ES-I3 (cell line): ENCODE data around the gene ZIC2.
"Not testable (repeated sequence)": the region's sequence is repeated elsewhere in the genome, so short reads cannot be mapped to it uniquely, and the experiment has no call there.

Source experiments
- H3K36me3 ChIP-seq: 2 replicates; pipeline ENCODE4 v1.6.1; 2013; ENCODE audit warnings: mild to moderate bottlenecking, low read length, control low read depth, moderate library complexity; ENCODE audit not compliant: insufficient read depth
- H3K4me1 ChIP-seq: 2 replicates; pipeline ENCODE4 v1.6.1; 2013; ENCODE audit warnings: mild to moderate bottlenecking, control low read depth, low read length; ENCODE audit not compliant: insufficient read depth
- H3K9ac ChIP-seq: 2 replicates; pipeline ENCODE4 v1.6.1; 2013; ENCODE audit warnings: low read depth, mild to moderate bottlenecking, low read length, moderate library complexity
- H3K9me3 ChIP-seq: 2 replicates; pipeline ENCODE4 v1.6.1; 2013; ENCODE audit warnings: mild to moderate bottlenecking, low read length, moderate library complexity; ENCODE audit not compliant: control insufficient read depth, insufficient read depth

Gene ZIC2

DNA sequence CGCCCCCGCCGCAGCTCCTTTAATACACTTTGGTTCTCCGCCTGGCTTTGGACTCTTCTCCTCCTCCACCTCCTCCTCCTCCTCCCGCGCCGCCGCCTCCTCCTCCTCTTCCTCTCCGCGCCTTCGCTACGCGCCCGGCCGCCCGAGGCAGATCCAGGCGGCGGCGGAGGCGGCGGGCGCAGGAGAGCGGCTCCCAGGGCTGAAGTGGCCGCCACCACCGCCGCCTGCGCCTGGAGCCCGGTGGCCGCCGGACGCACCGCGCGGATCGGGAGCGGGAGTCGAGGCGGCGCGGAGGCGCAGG, at the start of gene ZIC2:
Gene ZIC2 (plus strand): TSS at position 50 of the 301 bp plus-strand sequence. CDS start 281 bp downstream, outside the sequence.
- peaks cover 14% of the 10 kb centered on the region for H3K4me1 ChIP-seq
- no peaks in the 10 kb centered on the region for H3K36me3 ChIP-seq
- H3K9ac ChIP-seq = peak within 1 kb of the TSS; percentile 80

DNA sequence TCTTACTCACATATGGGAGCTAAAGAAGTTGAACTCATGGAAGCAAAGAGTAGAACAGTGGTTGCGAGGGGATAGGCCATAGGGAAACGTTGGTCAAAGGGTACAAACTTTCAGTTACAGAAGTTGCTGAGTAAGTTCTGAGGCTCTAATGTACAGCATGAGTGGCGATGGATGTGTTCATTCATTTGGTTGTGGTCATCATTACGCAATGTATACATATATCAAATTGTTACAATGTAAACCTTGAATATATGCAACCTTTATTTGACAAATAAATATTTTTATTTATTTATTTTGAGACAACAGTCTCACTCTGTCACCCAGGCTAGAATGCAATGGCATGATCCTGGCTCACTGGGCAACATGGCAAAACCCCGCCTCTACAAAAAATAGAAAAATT, 48.7 kb upstream of the ZIC2 start:
- Histone ChIP-seq H3K9me3 (no peaks in the 10 kb centered on the region), H3K9ac (no peak overlapping the region), H3K36me3 (no peaks in the 10 kb centered on the region), H3K4me1 (0 out of 2 replicates have a peak, but pooled peaks cover 3% of the 10 kb centered on the region)

More for the DNA sequence above, at the start of gene ZIC2:
- H3K9me3 ChIP-seq = no peaks in the 10 kb centered on the region

DNA sequence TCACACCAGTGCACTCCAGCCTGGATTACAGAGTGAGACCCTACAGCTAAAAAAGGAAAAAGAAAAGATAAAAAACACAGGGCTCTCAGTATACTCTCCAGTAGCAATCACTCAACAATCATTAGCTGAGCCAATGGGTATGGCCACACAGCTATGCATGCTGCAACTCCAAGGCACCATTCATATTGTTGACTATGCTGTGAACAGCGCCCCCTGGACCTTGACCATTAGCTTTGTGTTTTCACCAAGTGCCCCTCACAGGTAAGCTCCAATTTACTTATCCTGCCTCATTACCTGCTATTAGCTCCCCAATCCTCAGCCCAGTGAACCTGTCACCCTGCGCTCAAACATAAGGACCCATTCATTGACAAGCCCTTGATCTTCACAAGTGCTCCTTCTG, 45.8 kb upstream of the ZIC2 start:
- H3K36me3 ChIP-seq = no peaks in the 10 kb centered on the region
- H3K9ac ChIP-seq = no peak overlapping the region
- no peaks in the 10 kb centered on the region for H3K9me3 ChIP-seq
- no peaks in the 10 kb centered on the region for H3K4me1 ChIP-seq

GRCh38 chr13:99938635-99939034, 42.9 kb upstream of the ZIC2 start:
- Histone ChIP-seq H3K36me3 (no peaks in the 10 kb centered on the region), H3K9me3 (no peaks in the 10 kb centered on the region), H3K9ac (no peak overlapping the region), H3K4me1 (no peaks in the 10 kb centered on the region)

DNA sequence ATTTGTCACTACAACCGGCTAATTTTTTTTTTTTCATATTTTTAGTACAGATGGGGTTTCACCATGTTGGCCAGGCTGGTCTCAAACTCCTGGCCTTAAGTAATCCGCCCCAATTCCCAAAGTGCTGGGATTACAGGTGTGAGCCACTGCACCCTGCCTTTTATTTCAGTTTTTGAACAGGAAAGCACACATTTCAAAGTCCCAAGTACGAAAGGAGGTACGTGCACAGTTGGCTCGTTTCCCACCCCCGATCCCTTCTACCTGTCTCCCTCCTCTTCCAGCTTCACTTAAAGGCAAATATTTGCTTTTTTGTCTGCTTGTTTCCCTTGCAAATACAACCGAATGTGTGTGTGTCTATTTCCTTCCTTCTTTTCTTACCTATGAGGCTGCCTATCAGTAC, 40.5 kb upstream of the ZIC2 start:
- Histone ChIP-seq H3K9ac (no peak overlapping the region), H3K9me3 (no peaks in the 10 kb centered on the region), H3K36me3 (no peaks in the 10 kb centered on the region), H3K4me1 (no peaks in the 10 kb centered on the region)

DNA sequence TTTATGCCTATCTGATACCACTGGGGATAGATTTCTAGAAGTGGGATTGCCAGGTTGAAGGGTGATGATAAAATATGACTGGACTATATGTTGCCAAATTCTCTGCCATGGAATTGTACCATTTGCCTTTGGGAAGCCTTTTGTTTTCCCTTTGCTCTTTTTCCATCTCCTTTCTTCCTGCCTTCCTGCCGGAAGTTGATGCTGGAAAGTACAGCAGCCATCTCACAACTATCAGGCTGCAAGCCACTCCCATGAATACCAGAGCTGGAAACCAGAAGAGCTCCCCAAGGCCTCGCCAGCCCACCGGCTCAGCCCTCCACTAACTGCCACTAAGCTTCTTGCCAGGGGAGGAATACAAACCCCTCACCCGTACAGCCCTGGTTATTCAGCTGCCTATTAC, 39.7 kb upstream of the ZIC2 start:
- Histone ChIP-seq H3K4me1 (no peaks in the 10 kb centered on the region), H3K9ac (no peak overlapping the region), H3K9me3 (no peaks in the 10 kb centered on the region), H3K36me3 (no peaks in the 10 kb centered on the region)

DNA sequence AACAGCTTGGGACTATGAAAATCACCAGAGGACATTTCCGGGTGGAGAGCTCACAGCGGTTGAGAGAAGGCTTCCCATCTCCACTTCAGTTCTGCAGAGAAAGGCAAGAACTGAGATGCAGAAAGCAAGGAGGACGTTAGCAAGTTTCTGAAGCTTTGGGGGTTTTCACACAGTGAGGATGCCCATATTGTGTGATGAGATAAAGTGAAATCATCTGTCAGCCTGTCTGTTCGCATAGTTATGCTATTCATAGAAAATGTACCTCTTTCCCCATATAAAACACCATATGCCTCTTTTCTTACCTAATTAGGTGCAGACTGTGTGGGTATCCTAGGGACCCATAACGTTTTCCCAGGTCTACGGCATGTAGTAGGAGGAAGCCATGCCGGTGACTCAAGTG, 37.5 kb upstream of the ZIC2 start:
- Histone ChIP-seq H3K4me1 (no peaks in the 10 kb centered on the region), H3K36me3 (no peaks in the 10 kb centered on the region), H3K9me3 (no peaks in the 10 kb centered on the region), H3K9ac (no peak overlapping the region)

DNA sequence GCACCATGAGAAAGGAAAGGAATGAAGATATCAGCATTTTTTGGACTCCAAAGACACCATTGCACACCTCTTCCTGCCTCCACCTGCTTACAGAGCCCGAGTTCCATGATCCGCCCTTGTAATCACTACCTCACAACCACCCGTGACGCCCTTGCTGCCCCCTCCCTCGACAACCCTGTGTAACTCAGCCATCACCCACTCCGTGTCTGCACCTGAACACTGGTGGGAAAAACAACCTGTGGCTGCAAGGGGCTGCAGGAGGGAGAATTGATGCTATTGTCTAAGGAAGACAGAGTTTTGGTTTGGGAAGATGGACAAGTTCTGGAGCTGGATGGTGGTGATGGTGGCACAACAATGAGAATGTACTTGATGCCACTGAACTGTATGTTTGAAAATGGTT, 37.0 kb upstream of the ZIC2 start:
- Histone ChIP-seq H3K4me1 (peaks cover 4% of the 10 kb centered on the region; the same call in 1 of the 2 replicates), H3K36me3 (no peaks in the 10 kb centered on the region), H3K9me3 (no peaks in the 10 kb centered on the region), H3K9ac (no peak overlapping the region)

DNA sequence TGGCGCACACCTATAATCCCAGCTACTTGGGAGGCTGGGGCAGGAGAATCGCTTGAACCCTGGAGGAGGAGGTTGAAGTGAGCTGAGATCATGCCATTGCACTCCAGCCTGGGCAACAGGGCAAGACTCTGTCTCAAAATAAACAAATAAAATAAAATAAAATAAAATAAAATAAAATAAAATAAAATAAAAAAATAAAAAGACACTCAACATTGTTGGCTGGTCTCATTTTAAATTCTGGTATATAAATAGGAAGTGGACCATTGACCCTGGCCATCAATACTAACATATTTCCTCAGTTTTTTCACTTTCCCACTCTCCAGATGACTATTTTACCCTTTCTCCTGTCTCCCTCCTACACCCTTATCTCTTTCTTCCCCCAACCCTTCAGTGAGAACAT, 36.1 kb upstream of the ZIC2 start:
- H3K36me3 ChIP-seq, H3K9me3 ChIP-seq, H3K4me1 ChIP-seq, H3K9ac ChIP-seq: not testable (repeated sequence)

DNA sequence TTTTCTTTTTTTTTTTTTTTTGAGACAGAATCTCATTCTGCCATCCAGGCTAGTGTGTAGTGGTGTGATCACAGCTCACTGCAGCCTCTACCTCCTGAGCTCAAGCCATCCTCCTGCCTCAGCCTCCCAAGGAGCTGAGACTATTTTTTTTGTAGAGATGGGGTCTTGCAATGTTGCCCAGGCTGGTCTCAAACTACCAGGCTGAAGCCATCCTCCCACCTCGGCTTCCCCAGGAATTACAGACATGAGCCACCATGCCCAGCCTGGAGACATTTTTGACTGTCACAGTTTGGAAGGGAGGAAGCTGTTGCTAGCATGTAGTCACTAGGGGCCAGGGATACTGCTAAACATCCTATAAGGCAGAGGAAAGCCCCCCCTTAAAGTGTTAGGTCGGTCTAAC, 33.9 kb upstream of the ZIC2 start:
- no peaks in the 10 kb centered on the region for H3K36me3 ChIP-seq
- peaks cover 5% of the 10 kb centered on the region; the same call in 1 of the 2 replicates for H3K4me1 ChIP-seq
- H3K9ac ChIP-seq = no peak overlapping the region
- H3K9me3 ChIP-seq = no peaks in the 10 kb centered on the region

- Histone ChIP-seq H3K4me1 (peaks cover 5% of the 10 kb centered on the region; the same call in 1 of the 2 replicates), H3K36me3 (no peaks in the 10 kb centered on the region), H3K9ac (no peak overlapping the region), H3K9me3 (no peaks in the 10 kb centered on the region)
These were observed 33.2 kb upstream of the ZIC2 start for GRCh38 chr13:99948411-99948810.

DNA sequence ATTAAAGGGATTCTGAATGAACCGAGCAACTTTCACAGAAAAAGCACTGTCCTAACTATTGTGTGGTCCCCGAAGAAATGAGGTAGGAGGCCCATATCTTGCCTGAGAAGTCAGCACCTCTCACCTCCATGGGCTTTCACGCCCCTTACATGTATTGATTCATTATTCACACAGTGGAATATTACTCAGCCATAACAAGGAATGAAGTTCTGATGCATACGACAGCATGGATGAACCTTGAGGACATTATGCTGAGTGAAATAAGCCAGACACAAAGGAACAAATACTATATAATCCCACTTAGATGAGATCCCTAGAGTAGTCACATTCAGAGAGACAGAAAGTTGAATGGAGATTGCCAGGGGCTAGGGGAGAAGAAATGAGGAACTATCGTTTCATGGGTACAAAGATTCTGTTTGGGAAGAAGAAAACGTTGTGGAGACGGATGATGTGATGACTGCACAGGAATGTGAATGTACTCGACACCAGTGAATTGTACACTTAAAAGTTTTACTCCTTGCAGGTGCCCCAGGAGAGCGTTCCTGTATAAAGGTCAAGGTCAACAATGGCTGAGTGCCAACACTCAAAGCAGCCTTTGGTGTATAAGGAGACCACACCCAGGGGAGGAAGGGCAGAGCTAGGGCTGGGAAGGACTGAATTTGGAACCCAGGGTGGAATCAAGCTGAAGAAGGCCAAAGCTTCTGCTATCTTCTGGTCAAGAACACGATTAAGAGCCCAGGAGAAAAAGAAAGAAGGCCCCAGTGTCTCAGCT, 32.5 kb upstream of the ZIC2 start:
- Histone ChIP-seq H3K9me3 (no peaks in the 10 kb centered on the region), H3K4me1 (peaks cover 5% of the 10 kb centered on the region; the same call in 1 of the 2 replicates), H3K9ac (no peak overlapping the region), H3K36me3 (no peaks in the 10 kb centered on the region)

DNA sequence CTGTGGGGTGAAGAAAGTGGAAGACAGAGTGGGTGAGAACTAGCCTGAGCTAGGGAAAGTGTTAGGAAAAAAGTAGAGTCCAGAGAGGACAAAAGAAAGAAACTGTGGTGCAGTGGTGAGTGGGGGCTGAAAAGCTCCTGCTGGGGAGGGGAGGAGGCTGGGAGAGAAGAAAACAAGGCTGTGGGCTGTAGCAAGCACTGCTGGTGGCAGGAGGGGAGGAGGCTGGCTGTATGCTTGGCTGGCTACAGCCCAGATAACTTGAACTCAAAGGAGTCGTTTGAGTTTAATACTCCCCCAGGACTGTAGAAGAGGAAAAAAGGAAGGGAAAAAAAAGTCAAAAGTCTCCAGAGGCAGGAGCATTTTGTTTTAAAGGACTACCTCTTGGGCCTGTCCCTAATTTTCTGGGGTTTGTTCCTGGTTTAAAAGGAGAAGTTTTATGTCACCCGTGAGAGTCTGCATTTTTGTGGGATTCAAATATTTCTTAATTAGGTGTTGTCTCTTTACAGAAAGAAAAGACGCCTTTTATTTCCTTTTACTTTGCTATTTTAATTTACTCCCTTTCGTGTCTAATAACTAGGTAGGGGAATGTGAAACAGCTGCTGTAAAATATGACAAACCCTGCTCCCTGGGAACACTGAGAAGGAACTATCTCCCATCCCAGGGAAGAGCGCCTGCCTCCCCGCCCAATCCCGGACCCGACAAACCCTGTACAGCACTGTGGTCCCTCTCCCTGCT, 31.7 kb upstream of the ZIC2 start:
- peaks cover 5% of the 10 kb centered on the region; the same call in 1 of the 2 replicates for H3K4me1 ChIP-seq
- no peaks in the 10 kb centered on the region for H3K36me3 ChIP-seq
- H3K9ac ChIP-seq = no peak overlapping the region
- H3K9me3 ChIP-seq = no peaks in the 10 kb centered on the region

DNA sequence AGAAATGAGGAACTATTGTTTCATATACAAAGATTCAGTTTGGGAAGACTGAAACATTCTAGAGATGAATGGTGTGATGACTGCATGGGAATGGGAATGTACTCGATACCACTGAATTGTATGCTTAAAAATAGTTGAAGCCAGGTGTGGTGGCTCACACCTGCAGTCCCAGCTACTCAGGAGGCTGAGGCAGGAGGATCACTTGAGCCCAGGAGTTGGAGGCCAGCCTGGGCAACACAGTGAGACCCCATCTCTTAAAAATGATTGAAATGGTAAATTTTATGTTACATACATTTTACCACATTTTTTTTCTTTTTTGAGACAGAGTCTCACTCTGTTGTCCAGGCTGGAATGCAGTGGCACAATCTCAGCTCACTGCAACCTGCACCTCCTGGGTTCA, 29.9 kb upstream of the ZIC2 start:
- not testable (repeated sequence) for H3K9ac ChIP-seq, H3K36me3 ChIP-seq, H3K9me3 ChIP-seq
- H3K4me1 ChIP-seq = peaks cover 12% of the 10 kb centered on the region; the same call in 1 of the 2 replicates

DNA sequence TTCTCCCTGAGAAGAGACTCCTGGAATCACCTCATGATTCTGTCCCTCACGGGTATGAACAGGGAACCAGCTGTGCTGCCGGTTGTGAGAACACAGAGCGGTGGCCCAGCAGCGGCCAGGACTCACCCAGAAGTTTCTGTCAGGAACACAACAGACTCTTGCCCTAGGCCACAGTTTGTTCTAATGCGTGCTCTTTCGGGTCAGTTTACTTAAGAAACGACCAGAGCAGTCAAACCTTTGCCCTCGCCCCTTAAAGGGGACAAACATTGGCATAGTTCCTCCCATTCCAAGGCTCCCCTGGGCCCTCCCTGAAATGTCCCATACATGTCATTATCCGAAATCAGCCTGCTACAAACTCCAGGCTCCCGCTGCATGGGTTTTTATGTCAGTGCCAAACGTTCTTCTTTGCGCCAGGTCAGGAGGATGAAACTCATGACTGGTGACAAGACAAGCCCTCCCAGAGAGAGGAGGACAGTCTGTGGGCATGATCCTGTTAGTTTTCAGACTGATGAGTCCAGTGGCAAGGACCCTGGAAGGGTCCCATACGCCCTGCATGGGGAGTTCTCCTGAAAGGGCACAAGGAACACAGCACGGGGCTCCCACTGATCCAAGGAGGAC, 28.3 kb upstream of the ZIC2 start:
- Histone ChIP-seq H3K36me3 (no peaks in the 10 kb centered on the region), H3K4me1 (peaks cover 12% of the 10 kb centered on the region; the same call in 1 of the 2 replicates), H3K9ac (no peak overlapping the region), H3K9me3 (no peaks in the 10 kb centered on the region)
